ENCODE measurements around the gene MAX. TPM values are rescaled to one million over a fixed set of nuclear protein-coding genes. Genes with fewer than 3 reads are reported as not detected.

Gene MAX
- total RNA-seq, 1 donor from 2014 or later: 97.0 TPM

GRCh38 chr14:65041434-65041915, 60.8 kb downstream of the MAX start:
- Mint-ChIP-seq H3K27me3 (no peaks in the 10 kb centered on the region), H3K4me1 (ENCODE audit: unreplicated experiment) (no peaks in the 10 kb centered on the region), H3K27ac (no peak overlapping the region), H3K36me3 (peaks cover 23% of the 10 kb centered on the region), H3K9me3 (no peaks in the 10 kb centered on the region), H3K4me3 (no peak overlapping the region)
- no peak for TF ChIP-seq CTCF (conservative IDR thresholded peaks at IDR 0.05)
- DNase-seq (ENCODE audit: extremely low spot score, unreplicated experiment): no peak

- no peak for DNase-seq (ENCODE audit: extremely low spot score, unreplicated experiment)
- no peak for TF ChIP-seq CTCF (conservative IDR thresholded peaks at IDR 0.05)
- Mint-ChIP-seq H3K36me3 (peaks cover 20% of the 10 kb centered on the region), H3K4me3 (no peak overlapping the region), H3K9me3 (no peaks in the 10 kb centered on the region), H3K27me3 (no peaks in the 10 kb centered on the region), H3K27ac (no peak overlapping the region), H3K4me1 (ENCODE audit: unreplicated experiment) (no peaks in the 10 kb centered on the region)
Observed at GRCh38 chr14:65040666-65041433, 61.5 kb downstream of the MAX start.

- TF ChIP-seq CTCF (conservative IDR thresholded peaks at IDR 0.05): no peak
- no peaks in the 10 kb centered on the region for H3K27me3 Mint-ChIP-seq
- no peak overlapping the region for H3K4me3 Mint-ChIP-seq
- DNase-seq (ENCODE audit: extremely low spot score, unreplicated experiment): no peak
- H3K27ac Mint-ChIP-seq: no peak overlapping the region
- H3K4me1 Mint-ChIP-seq (ENCODE audit: unreplicated experiment): peaks cover 5% of the 10 kb centered on the region
- H3K9me3 Mint-ChIP-seq: no peaks in the 10 kb centered on the region
- H3K36me3 Mint-ChIP-seq: peaks cover 27% of the 10 kb centered on the region
Observed at GRCh38 chr14:65038966-65039365, 63.4 kb downstream of the MAX start.

- no peaks in the 10 kb centered on the region for H3K9me3 Mint-ChIP-seq
- H3K27me3 Mint-ChIP-seq: no peaks in the 10 kb centered on the region
- TF ChIP-seq CTCF (conservative IDR thresholded peaks at IDR 0.05): no peak
- no peak overlapping the region for H3K27ac Mint-ChIP-seq
- peaks cover 29% of the 10 kb centered on the region for H3K36me3 Mint-ChIP-seq
- H3K4me3 Mint-ChIP-seq: no peak overlapping the region
- peaks cover 5% of the 10 kb centered on the region for H3K4me1 Mint-ChIP-seq (ENCODE audit: unreplicated experiment)
- DNase-seq (ENCODE audit: extremely low spot score, unreplicated experiment): no peak
Observed at GRCh38 chr14:65035049-65035448, 67.3 kb downstream of the MAX start.

- Mint-ChIP-seq H3K9me3 (no peaks in the 10 kb centered on the region), H3K27ac (no peak overlapping the region), H3K36me3 (peaks cover 38% of the 10 kb centered on the region), H3K4me3 (no peak overlapping the region), H3K4me1 (ENCODE audit: unreplicated experiment) (peaks cover 5% of the 10 kb centered on the region), H3K27me3 (no peaks in the 10 kb centered on the region)
- no peak for DNase-seq (ENCODE audit: extremely low spot score, unreplicated experiment)
- TF ChIP-seq CTCF (conservative IDR thresholded peaks at IDR 0.05): no peak
Observed at GRCh38 chr14:65034021-65034420, 68.3 kb downstream of the MAX start.
